M059J (cell line): ENCODE data around the gene SLC5A7. TPM values are rescaled to one million over a fixed set of nuclear protein-coding genes. Genes with fewer than 3 reads are reported as not detected.

Experiments used
- DNase-seq: peaks from one replicate; pipeline ENCODE4 v3.0.0-alpha.2; 2012; ENCODE audit warnings: low read depth
- total RNA-seq: library from RNA; depleted of rRNA; stranded (reverse); fragments of >200 nt; shearing (Covaris generic); gene quantifications from 2 replicates; pipeline ENCODE4 v1.2.3, GENCODE V29; 2014; rRNA removed

The SLC5A7 gene
- total RNA-seq = not detected in 2 replicates

DNA sequence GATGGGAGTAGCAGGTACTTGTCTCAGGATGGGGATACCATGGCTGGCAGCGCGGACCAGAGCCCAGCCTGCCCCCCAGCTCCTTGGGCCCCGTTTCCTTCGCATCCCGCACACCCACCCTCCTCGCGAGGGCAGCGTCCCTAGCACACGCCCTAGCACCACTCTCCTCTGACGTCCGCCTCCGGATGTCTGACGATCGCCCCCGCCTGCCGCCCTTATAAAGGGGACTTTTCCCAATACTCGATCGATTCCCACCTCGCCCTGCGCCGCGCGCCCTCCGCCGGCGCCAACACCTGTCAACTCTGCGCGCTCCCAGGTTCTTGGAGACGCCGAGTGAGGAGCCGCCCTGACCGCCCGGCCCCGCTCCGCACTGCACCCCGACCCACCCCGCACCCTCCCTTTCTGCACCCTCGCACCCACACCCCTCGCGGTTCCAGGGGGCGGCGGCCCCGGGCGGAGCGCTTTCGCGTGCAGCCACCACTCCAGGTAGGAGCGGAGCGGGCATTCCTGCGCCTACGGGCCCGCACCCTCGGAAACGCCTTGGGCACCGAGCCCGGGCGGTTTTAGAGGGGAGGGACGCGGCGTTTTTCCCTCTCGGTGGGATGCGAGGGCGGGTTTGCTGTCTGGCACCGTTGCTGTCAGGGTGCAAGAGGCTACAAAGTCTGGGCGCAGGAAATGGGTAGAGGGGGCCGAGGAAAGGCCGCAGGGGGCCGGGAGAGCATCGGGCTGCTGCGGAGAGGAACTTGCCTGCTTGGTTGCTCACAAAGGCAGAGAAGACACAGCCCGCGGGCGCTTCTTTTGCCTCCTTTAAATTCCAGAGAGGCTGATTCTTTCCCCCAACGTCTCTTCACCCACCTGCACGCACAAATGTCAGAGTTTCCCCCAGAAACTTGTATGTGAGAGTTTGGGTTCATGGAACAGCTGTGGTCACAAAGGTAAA, at the start of gene SLC5A7:
SLC5A7 (plus strand) TSS at position 247 of the 940 bp plus-strand sequence. CDS start 1,632 bp downstream, outside the sequence.
- DNase-seq = no peak

DNA sequence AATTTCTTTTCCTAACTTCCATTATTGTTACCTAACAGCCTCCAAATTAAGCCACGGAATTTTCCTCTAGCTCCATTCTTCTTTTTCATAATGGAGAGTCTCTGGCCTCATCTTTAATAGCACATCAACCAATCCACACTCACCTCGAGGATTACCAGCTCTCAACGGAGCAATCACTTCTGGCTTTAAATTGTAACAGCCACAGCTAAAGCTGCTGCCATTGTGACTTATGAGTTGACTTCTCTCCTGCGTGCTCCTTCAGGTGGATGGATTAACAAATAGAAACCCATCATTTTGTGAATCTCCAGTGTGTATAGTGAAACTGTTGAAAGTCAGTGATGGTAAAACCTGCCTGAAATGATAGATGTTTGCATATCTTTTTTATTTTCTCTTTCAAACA, 24.9 kb upstream of the SLC5A7 start:
- no peak for DNase-seq

DNA sequence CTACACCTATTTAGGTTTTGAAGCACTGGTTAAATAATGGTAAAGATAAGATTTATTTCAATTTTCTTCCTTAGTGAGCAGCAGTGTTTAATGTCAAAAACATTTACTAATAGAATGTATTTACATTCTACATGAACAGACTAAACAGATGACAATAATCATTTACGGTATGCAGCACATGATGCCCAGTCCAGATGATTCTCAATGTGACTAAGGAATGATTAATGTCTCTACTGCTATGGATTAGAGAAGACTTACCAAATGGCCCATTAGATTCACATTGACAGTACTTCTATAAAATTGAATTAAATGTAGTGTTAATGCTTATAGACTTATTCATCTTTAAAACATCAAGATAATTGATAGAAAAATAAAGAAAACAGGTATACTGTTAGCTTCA, 22.1 kb upstream of the SLC5A7 start:
- DNase-seq = no peak

DNA sequence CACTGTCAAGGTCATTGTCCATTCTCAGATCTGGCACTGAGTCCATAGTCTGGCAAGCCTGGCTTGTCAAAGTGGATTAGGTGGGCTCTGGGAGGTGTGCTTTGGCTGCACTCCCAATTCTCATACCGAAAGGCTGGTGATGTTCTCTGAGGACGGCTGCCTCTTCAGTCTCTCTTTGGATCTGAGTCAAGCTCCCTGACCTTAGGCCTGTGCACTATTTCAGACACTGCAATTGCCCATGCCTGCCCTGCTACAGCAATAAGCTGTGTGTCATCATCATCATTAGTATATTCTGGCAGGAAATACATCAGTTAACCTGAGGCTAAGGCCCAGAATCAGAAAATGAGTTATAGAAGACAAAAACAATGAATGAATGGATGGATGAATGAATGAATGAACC, 1.6 kb upstream of the SLC5A7 start:
- DNase-seq = no peak

DNA sequence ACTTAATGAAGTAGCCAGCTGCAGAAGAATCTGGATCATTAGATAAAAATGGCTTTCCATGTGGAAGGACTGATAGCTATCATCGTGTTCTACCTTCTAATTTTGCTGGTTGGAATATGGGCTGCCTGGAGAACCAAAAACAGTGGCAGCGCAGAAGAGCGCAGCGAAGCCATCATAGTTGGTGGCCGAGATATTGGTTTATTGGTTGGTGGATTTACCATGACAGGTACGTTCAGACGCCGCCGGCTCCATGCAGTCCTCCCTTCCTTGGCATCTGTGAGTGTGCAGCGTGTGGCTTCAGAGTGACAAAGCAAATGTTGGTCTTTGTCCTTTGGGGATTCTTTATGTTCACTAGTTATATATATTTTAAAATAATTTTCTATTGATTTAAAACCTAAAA, 1.8 kb downstream of the SLC5A7 start:
- DNase-seq = no peak

DNA sequence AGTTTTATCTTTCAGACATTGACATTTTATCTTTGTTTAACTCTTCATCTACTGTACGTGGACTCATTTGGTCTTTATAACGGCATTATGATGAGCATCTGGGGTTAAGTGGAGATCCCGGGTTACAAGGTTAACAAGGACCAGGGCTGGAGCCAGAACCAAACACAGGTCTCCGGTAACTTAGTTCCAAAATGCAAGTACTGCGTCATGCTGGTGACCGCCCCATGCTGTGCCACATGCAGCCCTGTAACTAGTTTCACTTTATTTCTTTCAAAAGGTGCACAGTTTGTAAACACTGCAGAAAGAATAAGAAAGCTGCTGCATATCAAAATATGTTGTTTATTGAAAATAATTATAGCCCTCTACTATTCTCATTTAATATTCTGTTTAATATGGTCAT, 3.1 kb downstream of the SLC5A7 start:
- DNase-seq = no peak

DNA sequence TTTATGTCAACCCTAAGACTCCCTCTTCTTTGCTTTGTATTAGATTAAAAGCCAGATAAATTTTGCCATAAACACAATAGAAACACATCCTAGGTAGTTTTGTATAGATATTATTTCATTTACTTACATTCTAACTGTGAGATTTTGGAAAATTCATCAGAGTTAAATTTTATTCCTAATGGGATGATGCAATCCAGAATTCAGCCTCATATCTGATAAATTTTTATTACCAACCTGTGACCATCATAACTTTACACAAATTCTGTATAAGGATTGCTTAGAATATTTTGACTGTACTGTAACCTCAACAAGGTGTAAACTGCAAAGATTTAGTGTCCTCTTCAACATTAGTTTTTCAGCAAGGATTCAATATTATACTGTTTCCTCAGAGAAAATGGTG, 4.4 kb downstream of the SLC5A7 start:
- no peak for DNase-seq

DNA sequence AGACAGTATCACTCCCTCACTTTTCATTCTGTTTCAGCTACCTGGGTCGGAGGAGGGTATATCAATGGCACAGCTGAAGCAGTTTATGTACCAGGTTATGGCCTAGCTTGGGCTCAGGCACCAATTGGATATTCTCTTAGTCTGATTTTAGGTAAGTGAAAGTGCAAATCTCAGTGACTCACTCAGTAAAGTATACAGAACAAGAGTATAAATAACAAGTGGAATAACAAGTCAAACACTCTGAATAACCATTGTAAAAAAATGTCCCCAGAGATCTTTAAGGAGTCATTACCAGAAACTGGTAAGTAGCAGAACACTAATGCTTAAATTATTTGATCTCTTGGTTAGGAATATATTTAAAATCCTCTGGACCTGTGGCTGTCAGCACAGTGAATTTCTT, 5.7 kb downstream of the SLC5A7 start:
- DNase-seq = no peak

DNA sequence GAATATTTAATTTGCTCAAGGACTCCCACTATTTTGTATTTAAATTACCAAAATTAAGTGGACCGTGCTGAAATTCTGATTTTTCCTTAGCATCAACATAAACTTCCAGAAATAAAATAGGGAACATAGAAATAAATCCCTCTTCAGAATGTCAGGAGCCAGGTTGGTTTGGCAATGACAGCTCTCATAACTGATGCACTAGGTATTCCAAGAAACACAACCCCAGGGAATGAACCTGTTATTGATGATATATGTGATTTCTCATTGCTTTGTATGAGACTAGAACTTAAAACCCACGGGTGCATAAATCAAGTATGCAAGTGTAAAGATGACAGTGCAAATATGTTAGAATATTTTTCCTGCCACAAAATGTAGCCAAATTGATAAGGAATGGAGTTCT, 12.8 kb downstream of the SLC5A7 start:
- no peak for DNase-seq

DNA sequence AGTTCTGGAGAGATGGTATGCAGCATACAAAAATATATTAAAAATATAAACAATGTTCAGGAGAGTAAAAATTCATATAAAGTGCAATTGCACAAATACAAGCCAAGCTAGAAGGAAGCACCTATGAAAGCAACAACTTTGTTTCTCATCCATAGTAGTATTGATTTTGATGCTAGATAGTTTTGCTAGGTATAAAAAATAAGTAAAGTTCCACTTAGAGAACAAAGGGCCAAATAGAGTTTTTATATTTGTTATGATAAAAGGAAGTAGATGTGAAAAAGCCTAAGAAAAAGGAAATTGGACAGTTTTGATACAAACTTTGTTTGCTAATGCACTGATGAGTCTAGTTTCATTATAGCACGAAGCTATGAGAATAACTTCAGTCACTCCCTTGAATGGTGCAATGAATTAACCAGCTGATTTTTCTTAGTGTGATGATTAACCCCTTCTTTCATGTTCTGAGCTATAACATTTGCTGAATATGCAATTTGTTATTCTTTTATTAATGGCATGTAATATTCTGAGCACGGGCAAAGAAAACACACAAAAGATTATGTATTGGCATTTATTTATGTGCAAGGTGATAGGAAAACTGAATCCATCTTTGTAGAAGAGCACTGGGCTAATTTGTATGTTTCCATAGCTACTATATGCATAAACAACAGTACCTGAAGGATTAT, 24.7 kb downstream of the SLC5A7 start:
- DNase-seq = no peak

DNA sequence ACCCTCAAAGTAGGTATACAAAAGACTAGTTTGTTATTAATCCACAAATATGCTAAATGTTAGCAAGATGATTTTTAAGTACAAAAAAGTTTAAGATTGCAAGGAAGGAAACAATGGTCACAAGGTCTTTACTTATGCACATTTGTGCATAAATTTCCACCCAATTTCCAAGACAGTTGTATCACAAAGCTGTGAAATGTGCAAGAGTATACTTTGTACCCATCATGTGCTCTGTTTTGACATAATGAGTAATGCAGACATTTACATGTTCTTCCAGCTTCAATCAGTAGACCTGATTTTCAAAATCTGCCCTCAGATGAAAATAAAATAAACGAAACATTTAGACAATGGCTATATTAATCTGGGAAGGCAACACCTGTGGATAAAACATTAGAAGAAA, 27.0 kb downstream of the SLC5A7 start:
- no peak for DNase-seq

DNA sequence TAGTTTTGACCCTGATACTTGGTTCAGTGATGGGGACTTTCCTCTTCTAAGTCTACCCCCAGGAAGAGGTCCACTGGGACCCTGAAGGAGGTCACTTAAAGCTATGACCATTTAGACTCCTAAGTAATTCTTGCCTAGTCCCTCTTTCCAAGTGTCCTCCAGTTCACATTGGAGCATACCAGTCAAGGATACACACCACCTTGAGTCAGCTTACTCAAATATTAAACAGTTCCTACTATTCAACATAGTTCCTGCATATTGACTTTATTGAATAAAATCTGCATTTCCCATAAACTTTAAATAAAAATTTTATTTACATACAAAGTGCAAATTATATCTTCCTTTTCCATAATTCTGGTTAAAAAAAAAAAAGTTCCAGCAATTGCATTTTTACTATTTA, 36.3 kb downstream of the SLC5A7 start:
- no peak for DNase-seq

DNA sequence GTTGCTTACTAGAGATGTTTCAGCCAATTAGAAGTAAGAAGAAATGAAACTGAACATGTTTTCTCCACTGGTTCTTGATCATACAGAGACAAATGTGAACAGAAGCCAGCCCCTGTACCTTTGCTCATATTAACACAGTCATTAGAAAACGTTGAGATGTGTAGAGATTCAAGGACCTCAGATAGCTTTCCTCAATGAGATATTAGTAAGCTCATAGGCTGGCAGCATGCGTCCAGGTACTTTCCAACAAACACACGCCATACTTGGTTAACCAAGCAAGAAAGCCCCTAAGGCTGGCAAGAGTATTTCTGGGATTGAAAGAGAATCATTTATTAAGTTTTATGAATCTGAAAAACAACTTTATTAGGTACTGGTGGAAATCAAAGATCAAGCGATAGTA, 37.5 kb downstream of the SLC5A7 start:
- DNase-seq = no peak

DNA sequence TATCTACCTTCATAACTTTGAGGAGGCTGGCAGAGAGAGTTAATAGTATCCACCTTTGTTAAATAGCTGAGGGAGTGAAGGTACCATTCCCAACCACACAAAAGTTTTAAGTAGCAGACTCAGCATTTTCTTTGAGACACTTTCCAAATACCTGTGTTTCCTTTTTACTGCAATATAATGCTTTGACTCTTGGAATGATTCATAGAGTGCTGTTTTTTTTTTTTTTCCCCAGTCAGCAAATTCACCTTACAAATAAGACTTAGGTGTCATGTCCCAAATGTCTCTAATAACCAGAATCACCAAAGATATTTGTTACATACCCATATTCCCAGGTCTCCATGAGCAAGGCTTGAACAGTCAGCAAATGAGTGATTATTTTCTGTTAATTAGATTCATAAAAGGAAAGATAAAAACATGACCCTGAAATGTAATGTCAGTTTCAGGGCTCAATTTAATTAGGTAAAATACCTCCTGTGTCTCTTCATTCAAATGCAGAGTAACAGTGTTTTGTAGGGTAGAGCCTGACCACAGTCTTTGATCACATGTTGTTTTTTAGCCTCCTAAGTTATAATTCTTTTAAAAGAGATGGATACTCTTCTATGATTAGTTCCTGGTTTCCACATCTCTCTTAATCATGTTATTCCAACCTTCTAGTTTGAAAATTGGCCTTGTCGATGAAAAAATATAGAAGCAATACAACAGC, 39.9 kb downstream of the SLC5A7 start:
- DNase-seq = no peak

DNA sequence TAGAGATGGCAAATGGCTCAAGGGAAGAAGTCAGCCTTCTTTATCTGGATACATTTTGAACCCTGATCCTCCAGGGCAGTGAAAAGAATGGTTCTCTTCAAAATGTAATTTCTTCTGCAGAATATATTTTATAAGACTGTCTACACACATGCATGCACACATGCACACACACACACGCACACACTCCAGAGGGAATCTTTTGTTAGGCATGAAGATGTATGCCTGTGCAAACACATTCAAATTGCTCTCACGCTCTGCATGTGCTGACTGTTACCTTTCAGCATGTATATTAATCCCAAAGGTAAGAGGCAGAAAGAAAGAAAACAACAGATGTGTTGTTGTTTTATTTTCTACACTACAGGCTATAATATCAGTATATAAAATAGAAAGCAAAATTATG, 43.2 kb downstream of the SLC5A7 start:
- no peak for DNase-seq

DNA sequence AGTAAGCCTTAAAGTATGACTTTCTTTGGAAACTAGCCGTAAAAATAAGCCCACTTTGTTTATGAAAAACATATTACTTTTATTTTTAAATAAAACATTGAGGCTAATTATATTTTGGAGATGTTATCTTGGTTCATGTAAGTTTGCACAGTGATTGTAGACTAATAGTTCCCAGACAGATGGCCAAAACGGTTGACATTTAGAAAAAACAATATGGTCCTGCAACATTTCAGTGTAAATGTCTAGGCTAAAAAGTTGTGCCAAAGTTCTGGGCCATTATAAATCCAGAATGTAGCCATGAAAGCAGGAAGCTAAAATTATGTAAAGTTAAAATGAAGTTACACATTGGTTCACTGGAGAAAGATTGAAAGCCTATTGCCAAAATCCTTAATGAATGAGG, 43.6 kb downstream of the SLC5A7 start:
- no peak for DNase-seq

DNA sequence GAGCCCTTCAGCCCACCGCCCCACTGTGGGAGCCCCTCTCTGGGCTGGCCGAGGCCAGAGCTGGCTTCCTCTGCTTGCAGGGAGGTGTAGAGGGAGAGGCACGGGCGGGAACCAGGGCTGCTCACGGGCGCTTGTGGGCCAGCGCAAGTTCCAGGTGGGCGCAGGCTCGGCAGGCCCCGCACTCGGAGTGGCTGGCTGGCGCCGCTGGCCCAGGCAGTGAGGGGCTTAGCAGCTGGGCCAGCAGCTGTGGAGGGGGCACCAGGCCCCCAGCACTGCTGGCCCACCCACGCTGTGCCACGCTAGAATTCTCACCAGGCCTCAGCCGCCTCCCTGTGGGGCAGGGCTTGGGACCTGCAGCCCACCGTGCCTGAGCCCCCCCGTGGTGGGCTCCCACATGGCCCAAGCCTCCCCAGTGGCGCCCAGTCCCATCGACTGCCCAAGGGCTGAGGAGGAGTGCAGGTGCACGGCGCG, 45.2 kb downstream of the SLC5A7 start:
- no peak for DNase-seq

DNA sequence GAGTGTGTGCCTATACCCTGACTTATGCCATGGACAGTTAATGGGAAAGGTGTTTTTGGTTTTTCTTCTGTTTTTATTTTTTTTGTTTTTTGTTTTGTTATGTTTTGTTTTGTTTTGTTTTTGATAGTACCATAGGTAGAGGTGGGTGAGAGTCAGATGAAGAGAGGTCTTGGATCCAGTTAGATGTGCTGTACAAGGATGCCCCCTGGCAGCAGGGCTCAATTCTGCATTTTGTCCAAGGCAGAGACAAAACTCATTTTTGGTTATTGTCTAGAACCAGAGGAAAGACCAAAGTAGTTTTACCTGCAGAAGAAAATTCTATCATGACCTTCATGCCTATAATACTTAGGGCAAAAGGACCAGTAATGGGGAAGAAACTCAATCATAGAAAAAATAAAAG, 48.5 kb downstream of the SLC5A7 start:
- no peak for DNase-seq

DNA sequence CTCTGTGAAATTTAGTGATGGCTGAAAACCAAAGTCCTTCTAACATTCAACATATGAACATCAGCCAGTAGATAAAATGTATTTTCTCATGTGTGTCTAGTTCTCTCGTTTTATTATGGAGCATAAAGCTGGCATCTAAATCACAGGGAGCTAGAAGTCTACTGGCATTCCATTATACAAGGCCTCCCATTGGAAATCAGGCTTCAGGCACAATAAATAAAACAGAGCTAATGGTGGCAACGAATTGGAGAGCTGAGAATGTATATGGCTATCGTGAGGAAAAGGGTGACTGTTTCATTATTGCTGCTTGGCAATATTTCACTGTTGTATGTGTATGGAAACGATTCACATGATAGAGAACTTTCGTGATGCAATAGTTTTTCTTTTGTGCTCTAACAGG, 62.4 kb downstream of the SLC5A7 start:
- no peak for DNase-seq

DNA sequence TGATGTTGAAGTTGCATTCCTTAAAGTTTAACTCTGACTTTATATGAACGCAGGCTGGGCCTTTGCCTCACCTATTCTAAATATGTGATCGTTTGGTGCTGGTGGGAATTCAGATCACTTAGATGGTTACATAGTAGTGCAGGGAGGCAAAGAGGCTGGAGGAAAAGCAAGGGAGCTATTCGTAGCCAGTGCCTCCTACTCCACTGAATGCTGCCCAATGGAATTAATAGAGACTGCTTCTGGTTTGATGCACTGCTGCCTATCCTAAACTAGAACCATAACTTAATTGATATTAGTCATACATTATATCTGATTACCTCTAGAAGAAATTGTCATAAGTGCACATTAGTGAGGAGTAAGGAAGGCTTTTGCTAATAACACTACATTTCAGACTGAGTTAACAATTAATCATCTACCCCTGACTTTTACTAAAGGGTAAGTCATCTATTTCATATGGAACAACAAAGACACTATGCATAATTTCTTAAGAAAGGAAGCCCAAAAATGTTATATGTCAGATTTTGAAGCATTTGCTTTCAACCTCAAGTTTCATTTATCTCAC, 72.3 kb downstream of the SLC5A7 start:
- DNase-seq = no peak

DNA sequence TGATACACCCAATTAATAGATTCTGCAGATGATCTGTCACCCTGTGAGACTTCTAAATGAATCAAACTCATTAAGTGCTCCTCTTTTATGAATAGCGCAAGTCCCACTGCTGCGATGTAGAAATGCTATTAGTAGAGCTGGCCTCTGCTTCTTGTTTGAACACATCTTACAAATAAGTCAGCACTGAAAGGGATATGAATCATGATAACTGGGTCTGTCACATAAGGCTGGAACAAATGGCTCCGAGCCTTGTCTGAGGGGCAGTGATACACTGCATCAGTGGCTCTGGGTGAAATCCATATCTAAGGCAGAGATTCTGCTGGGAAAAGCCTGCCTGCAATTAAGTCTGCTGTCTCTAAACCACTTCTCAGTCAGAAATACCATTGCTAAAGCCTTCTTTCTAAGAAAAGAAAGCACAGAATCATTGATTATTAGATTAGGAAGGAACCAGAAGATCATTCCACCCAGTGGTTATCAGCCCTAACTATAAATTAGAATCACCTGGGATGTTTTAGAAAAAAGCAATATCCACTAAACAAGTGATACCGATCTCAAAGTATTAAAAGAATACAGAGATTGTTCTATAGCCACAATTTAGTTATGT, 75.2 kb downstream of the SLC5A7 start:
- no peak for DNase-seq
